Inferior parietal cortex (tissue), 1 donor: ENCODE data around the gene C4orf17.
"Not testable (repeated sequence)": the region's sequence is repeated elsewhere in the genome, so short reads cannot be mapped to it uniquely, and the experiment has no call there.

ENCODE experiments used
- DNase-seq: peaks from one replicate; pipeline ENCODE4 v3.0.0-alpha.2; 2016; ENCODE audit errors: extremely low spot score

C4orf17 gene

GRCh38 chr4:99510721-99511120 is at the start of gene C4orf17:
TSS of gene C4orf17 (plus strand) at chr4:99511021. CDS start at chr4:99513082, 2,061 bp downstream.
- DNase-seq: no peak

- no peak for DNase-seq
Measured at GRCh38 chr4:99461623-99462401, 49.0 kb upstream of the C4orf17 start.

GRCh38 chr4:99462875-99463464 is 47.9 kb upstream of the C4orf17 start:
- peak; percentile 85 for DNase-seq

DNA sequence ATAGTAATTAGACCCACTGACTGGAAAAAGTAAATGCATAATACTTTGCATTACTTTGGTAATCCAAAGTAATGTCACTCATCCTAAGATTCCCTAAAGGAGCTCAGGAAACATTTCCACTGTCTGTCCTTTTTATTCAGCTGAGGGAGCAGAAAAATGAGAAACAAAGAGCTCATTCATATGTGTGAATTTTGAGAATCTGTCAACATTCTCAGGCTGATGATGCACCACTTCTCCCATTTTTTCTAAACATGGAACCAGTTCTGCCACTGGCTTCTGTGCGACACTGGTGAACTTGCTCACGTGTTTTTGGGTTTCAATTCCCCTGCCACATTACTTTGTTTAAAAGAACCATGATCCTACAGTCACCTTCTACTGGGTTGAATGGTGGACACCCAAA is 47.3 kb upstream of the C4orf17 start:
- no peak for DNase-seq

- DNase-seq: no peak
Measured at GRCh38 chr4:99467887-99468286, 42.9 kb upstream of the C4orf17 start.

DNA sequence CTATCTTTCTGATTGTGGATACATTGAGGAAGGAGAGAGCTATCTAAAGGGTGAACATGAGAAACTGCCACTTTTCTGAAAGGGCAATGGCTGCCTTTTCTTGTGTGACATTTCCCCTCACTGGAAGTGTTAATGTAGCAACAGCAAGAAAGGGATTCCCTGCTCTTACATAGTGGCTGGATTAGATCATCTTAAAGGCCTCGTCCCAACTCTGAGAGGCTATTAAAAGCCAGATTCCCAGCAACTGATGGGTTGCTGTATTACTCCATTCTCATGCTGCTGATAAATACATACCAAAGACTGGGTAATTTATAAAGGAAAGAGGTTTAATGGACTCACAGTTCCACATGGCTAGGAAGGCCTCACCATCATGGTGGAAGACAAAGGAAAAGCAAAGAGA is 41.9 kb upstream of the C4orf17 start:
- DNase-seq: no peak

GRCh38 chr4:99471349-99471748 is 39.5 kb upstream of the C4orf17 start:
- no peak for DNase-seq

GRCh38 chr4:99471896-99472295 is 38.9 kb upstream of the C4orf17 start:
- no peak for DNase-seq

GRCh38 chr4:99473131-99473530 is 37.7 kb upstream of the C4orf17 start:
- DNase-seq: no peak

DNA sequence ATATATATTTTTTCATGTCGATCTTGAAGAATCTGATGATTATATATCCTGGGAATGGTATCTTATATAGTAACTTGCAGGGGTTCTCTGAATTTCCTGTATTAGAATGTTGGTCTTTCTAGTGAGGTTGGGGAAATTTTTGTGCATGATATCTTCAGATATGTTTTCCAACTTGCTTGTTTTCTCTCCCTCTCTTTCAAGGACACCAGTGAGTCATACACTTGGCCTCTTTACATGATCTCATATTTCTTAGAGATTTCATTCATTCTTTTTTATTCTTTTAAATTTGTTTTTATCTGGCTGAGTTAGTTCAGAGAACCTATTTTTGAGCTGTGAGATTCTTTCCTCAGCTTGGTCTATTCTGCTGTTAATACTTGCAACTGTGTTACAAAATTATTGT is 27.2 kb upstream of the C4orf17 start:
- no peak for DNase-seq

DNA sequence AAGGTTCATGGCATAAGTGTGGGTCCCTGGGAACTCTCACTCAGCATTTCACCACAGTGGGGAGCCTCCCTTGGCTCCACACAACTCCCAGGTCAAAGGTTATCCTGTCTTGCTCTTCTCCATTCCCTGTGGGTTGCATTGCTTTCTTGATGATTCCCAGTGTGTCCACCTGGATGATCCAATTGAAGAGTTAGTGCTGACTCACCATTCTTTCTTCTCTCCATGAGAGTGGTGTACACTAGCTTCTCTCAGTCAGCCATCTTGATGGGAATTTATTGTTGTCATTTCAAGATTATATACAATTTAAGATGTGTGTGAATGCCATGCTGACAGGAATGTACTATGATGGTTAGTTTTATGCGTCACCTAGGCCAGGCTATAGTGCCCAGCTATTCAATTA is 25.6 kb upstream of the C4orf17 start:
- no peak for DNase-seq

DNA sequence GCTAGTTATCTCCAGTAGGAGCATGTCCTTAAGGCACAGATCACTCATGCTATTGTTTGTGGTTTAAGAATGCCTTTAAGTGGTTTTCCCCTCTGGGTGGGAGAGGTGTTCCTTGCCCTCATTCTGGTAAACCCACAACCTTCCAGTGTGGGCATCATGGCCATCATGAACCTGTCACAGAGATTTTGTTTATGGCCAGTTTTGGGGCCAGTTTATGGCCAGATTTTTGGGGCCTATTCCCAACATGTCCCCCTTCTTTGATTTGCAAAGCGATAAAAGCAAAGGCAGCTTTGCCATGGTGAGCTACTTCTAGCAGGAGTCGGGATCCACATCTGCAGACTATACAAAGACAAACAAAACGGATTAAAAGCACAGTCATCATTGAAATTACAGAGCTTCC is 24.2 kb upstream of the C4orf17 start:
- not testable (repeated sequence) for DNase-seq

DNA sequence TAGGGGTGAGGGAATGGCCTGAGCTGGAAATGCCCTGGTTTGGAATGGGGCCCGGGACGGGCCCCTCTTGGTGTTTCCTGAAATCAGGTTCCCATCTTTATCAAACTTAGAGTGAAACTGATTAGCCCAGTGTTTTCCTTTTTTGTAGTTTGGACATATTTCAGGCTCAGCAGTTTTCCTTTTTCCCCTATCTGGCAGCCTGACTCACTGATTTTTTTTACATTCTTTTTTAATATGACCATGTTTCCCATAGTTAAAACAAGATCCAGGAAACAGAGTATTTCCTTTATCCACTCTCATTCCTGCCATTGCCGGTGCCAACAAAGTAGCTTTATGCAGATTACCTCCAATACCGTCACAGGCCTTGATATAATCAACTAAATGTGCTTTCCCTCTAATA is 20.5 kb upstream of the C4orf17 start:
- no peak for DNase-seq

GRCh38 chr4:99504804-99505502 is 5.9 kb upstream of the C4orf17 start:
- DNase-seq: no peak

GRCh38 chr4:99506781-99507180 is 4.0 kb upstream of the C4orf17 start:
- no peak for DNase-seq

GRCh38 chr4:99507349-99507748 is 3.5 kb upstream of the C4orf17 start:
- DNase-seq: no peak

- no peak for DNase-seq
Measured at GRCh38 chr4:99507762-99508161, 3.1 kb upstream of the C4orf17 start.

DNA sequence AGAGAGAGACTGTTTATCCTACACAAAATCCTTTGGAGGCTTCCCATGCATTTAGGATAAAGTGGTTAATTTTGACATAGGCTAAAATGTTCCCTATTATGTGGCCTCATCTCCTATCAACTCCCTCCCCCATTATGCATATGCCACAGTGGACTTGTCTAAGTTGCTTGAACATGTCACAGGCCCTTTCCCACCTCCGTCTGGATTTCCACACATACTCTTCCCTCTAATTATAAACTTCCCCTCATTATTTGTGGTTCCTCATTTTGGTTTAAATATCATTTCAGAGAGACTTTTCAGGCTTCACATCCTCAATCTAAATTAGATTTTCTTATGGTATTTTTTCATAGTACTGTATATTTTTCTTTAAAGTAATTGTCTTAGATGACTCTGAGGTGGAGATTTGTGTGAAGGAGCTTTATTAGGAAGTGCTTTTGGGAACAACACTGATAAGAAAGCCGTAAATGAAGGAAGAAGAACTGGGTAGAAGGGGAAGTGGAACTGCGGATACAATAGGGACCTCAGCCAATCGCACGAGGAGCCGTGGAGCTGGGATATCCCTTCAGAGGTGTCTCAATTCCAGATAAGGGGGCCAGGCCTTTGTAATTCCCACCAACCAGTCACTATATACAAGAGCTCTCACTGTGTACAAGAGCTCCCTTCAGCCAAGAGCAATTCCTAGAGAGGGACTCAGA is 7.9 kb downstream of the C4orf17 start:
- DNase-seq: no peak

DNA sequence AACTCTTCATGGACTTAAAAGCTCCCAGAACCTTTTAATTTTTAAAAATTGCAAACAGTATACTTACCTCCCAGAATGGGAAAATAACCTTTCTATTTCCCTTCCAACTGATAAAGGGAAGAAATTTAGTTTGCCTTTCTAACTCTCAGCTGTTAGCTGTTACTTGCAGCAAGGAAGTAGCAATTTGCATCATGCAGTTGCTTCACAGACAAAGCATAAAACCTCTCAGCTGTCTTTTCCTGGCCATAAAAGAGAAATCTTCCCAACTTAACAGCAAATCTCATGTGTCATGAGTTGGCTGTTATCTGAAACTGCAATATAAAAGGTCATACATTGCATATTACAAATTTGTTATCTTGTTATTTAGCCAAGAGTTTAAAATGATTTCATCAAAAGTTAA is 18.4 kb downstream of the C4orf17 start:
- DNase-seq: no peak

- no peak for DNase-seq
Measured at GRCh38 chr4:99529956-99530355, 19.1 kb downstream of the C4orf17 start.

GRCh38 chr4:99534699-99535098 is 23.9 kb downstream of the C4orf17 start:
- not testable (repeated sequence) for DNase-seq

DNA sequence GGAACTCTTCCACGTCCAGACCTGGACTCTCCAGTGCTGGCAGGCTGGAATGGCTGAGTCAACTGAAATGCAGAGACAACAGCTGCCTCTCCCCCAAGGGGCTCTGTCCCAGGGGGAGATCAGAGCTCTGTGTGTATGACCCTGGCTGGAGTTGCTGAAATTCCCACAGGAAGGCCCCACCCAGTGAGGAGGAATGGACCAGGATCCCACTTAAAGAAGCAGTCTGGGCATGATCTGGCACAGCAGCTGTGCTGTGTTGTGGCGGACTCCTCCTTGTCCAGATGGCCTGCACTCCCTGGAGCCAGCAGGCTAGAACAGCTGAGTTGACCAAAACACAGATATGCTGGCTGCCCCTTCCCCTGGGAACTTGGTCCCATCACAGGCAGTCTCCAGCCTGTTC is 25.4 kb downstream of the C4orf17 start:
- DNase-seq: no peak
